Sigmoid colon (tissue), 7 donors: ENCODE data around the gene DCUN1D4. TPM values are rescaled to one million over a fixed set of nuclear protein-coding genes. Genes with fewer than 3 reads are reported as not detected.

Experiments used
- DNase-seq: peaks from one replicate; pipeline ENCODE4 v3.0.0-alpha.2; 2019
- H3K27ac ChIP-seq, 4 donors: fragments of 200-600 bp; sonication (generic); one replicate each; pipeline ENCODE4 v1.5.1; 2016 to 2019; ENCODE audit warnings: mild to moderate bottlenecking in 1 of 4
- H3K27me3 ChIP-seq, 3 donors: fragments of 200-600 bp; sonication (generic); one replicate each; pipeline ENCODE4 v1.5.1; 2019; ENCODE audit warnings: mild to moderate bottlenecking in 1 of 3
- H3K36me3 ChIP-seq, 4 donors: fragments of 200-600 bp; sonication (generic); one replicate each; pipeline ENCODE4 v1.5.1; 2016 to 2019
- H3K4me1 ChIP-seq, 4 donors: fragments of 200-600 bp; sonication (generic); one replicate each; pipeline ENCODE4 v1.5.1; 2017 to 2019
- H3K4me3 ChIP-seq, 4 donors: fragments of 200-600 bp; sonication (generic); one replicate each; pipeline ENCODE4 v1.5.1; 2017 to 2019; ENCODE audit warnings: mild to moderate bottlenecking in 2 of 4, moderate library complexity in 1 of 4
- H3K9me3 ChIP-seq, 4 donors: fragments of 200-600 bp in 3 of 4; sonication (generic) in 3 of 4; one replicate each; pipeline versions ENCODE4 v1.5.1 to v1.6.1; 2013 to 2019
- EP300 ChIP-seq, 4 donors: sonication (generic); formaldehyde crosslinking; IDR thresholded peaks; one replicate each; pipeline ENCODE4 v1.6.1; 2017; ENCODE audit warnings: antibody characterized with exemption in 4 of 4
- POLR2A ChIP-seq, 2 donors: fragments of 450-650 bp; IDR thresholded peaks; one replicate each; pipeline ENCODE4 v1.6.1; 2016; ENCODE audit warnings: antibody characterized with exemption in 2 of 2, mild to moderate bottlenecking in 2 of 2, moderate library complexity in 2 of 2
- POLR2AphosphoS5 ChIP-seq, 4 donors: sonication (generic); formaldehyde crosslinking; IDR thresholded peaks; one replicate each; pipeline ENCODE4 v1.6.1; 2017; ENCODE audit warnings: antibody characterized with exemption in 4 of 4
- WGBS, 2 donors: extraction: QIAGEN DNeasy Blood & Tissue Kit; methylation state at CpG; one replicate each; pipeline ENCODE4 v1.1.7; 2013; 5-methylcytosine and 5-hydroxymethylcytosine counted together
- intact Hi-C: fragments of 100-400 bp; cut with DNase I; formaldehyde crosslinking; loops from one replicate; pipeline ENCODE4 v1.15.1; 2023
- polyA plus RNA-seq, 3 donors: library from polyadenylated mRNA; stranded (reverse); fragments of 200-250 nt; gene quantifications; one replicate each; pipeline ENCODE4 v1.2.3, GENCODE V29; 2013
- total RNA-seq, 4 donors: library from RNA; depleted of rRNA; stranded (reverse); fragments of >200 nt; gene quantifications; one replicate each; pipeline ENCODE4 v1.1.0, GENCODE V29; 2016
- TF ChIP-seq, protein P1 (sequence below), 4 experiments: fragments of 450-650 bp in 3 of 4; fragments of 200-600 bp in 1 of 4; IDR thresholded peaks; one replicate each; pipeline ENCODE4 v1.5.1; 2016 to 2019; ENCODE audit warnings: antibody characterized with exemption in 4 of 4, mild to moderate bottlenecking in 3 of 4, moderate library complexity in 2 of 4
- donor health status: healthy with polysubstance abuse.
- donor health status: Bipolar disorder and iron deficiency.
- donor health status: healthy.

Gene DCUN1D4
- total and polyA plus RNA-seq, 7 donors, result 9.6 to 76.2 (median 48.6) TPM

DNA sequence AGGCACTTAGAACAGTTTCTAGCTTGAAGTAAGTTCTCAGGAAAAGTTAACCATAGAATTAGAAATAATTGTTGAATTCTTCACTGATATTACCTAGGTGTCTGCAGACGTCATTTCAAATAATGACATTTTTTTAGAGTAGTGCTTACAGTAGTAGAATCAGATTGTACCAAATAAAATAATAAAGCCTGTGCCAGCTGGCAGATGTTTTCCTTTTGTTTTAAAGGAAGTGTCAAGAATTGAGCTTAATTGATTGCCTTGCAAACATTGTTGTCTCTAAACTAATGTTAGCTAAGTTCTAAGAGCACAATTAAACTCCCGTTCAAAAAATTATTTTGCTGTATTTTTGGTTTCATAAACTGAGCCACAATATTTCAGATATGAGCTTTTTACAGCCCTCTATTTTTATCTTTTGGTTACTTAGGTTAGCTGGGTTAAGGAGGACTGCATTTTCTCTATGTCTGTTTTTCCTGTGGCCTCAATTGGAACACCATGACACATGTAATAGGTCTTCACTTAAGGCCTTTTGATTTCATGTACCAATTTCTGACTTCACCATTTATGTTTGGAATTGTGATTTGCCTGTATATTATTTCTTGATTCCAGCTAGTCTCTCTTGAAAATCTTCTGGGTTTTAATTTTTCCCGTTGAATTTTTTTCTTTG lies 64.2 kb downstream of the DCUN1D4 start:
- DNase-seq, result no peak
- Histone ChIP-seq H3K27me3 (no peaks in the 10 kb centered on the region), H3K4me1 (peaks cover 0 to 18% (median 14%) of the 10 kb centered on the region in 4 donors), H3K9me3 (no peaks in the 10 kb centered on the region), H3K36me3 (peaks cover 0 to 68% (median 14%) of the 10 kb centered on the region in 4 donors), H3K27ac (no peak overlapping the region), H3K4me3 (no peak overlapping the region)
- intact Hi-C loops, result no loop called here
- WGBS, 2 donors, result 33 to 41% methylated on average over 3 of the region's 3 CpGs
- TF ChIP-seq POLR2AphosphoS5 (IDR thresholded peaks at IDR 0.05), result no peak
- no peak for TF ChIP-seq POLR2A (IDR thresholded peaks at IDR 0.05)
- TF ChIP-seq, protein P1, sequence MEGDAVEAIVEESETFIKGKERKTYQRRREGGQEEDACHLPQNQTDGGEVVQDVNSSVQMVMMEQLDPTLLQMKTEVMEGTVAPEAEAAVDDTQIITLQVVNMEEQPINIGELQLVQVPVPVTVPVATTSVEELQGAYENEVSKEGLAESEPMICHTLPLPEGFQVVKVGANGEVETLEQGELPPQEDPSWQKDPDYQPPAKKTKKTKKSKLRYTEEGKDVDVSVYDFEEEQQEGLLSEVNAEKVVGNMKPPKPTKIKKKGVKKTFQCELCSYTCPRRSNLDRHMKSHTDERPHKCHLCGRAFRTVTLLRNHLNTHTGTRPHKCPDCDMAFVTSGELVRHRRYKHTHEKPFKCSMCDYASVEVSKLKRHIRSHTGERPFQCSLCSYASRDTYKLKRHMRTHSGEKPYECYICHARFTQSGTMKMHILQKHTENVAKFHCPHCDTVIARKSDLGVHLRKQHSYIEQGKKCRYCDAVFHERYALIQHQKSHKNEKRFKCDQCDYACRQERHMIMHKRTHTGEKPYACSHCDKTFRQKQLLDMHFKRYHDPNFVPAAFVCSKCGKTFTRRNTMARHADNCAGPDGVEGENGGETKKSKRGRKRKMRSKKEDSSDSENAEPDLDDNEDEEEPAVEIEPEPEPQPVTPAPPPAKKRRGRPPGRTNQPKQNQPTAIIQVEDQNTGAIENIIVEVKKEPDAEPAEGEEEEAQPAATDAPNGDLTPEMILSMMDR (IDR thresholded peaks at IDR 0.05), result no peak

- TF ChIP-seq, protein P1 (IDR thresholded peaks at IDR 0.05), result no peak
- TF ChIP-seq POLR2A (IDR thresholded peaks at IDR 0.05), result no peak
- no peak for TF ChIP-seq EP300 (IDR thresholded peaks at IDR 0.05)
Observed at GRCh38 chr4:51909236-51909703, 66.3 kb downstream of the DCUN1D4 start.

DNA sequence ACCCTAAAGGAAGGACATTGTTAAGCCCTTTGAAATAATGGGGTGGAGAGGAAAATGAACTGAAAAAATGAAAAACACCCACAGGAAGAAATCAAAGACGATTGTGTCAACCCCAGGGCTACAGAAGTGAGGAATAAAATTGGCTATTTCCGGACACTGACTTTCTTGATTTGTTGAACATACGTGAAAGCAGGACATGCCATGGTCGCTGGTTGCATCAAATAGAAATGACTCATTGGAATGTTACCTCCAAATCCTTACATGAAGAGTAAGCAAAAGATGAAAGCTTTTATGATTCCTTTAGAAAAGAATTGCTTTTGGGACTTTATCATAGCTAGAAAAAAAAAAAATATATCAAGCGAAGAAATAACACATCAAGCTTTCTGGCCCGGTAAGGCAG lies 75.3 kb downstream of the DCUN1D4 start:
- peaks cover 5 to 35% (median 14%) of the 10 kb centered on the region in 4 donors for H3K36me3 ChIP-seq
- no peaks in the 10 kb centered on the region for H3K27me3 ChIP-seq
- H3K4me1 ChIP-seq, result no peaks in the 10 kb centered on the region
- no peaks in the 10 kb centered on the region for H3K9me3 ChIP-seq
- no peak overlapping the region for H3K27ac ChIP-seq
- intact Hi-C loops, result no loop called here
- DNase-seq, result no peak
- H3K4me3 ChIP-seq, result no peak overlapping the region
- WGBS, 2 donors, result 96 to 97% methylated on average over 6 of the region's 6 CpGs
- TF ChIP-seq, protein P1 (IDR thresholded peaks at IDR 0.05), result no peak
- no peak for TF ChIP-seq POLR2AphosphoS5 (IDR thresholded peaks at IDR 0.05)
- TF ChIP-seq POLR2A (IDR thresholded peaks at IDR 0.05), result no peak
- TF ChIP-seq EP300 (IDR thresholded peaks at IDR 0.05), result no peak

More at GRCh38 chr4:51909236-51909703, 66.3 kb downstream of the DCUN1D4 start:
- WGBS, 2 donors, result 16 to 74% methylated on average over 7 of the region's 7 CpGs
- DNase-seq, result no peak
- no peaks in the 10 kb centered on the region for H3K27me3 ChIP-seq
- H3K9me3 ChIP-seq, result no peaks in the 10 kb centered on the region
- intact Hi-C loops, result no loop called here
- no peak overlapping the region for H3K4me3 ChIP-seq
- no peak overlapping the region for H3K27ac ChIP-seq
- peaks cover 0 to 18% (median 14%) of the 10 kb centered on the region in 4 donors for H3K4me1 ChIP-seq
- H3K36me3 ChIP-seq, result peaks cover 11 to 85% (median 21%) of the 10 kb centered on the region in 4 donors

- H3K27me3 ChIP-seq, result no peaks in the 10 kb centered on the region
- H3K9me3 ChIP-seq, result no peaks in the 10 kb centered on the region
- intact Hi-C loops, result no loop called here
- H3K4me1 ChIP-seq, result no peaks in the 10 kb centered on the region
- TF ChIP-seq, protein P1 (IDR thresholded peaks at IDR 0.05), result no peak
- TF ChIP-seq POLR2AphosphoS5 (IDR thresholded peaks at IDR 0.05), result no peak
- TF ChIP-seq POLR2A (IDR thresholded peaks at IDR 0.05), result no peak
- no peak for TF ChIP-seq EP300 (IDR thresholded peaks at IDR 0.05)
- DNase-seq, result no peak
- no peak overlapping the region for H3K27ac ChIP-seq
- H3K36me3 ChIP-seq, result no peaks in the 10 kb centered on the region
- WGBS, 2 donors, result 59 to 86% methylated on average over 2 of the region's 2 CpGs
- no peak overlapping the region for H3K4me3 ChIP-seq
Observed at GRCh38 chr4:51923343-51923742, 80.4 kb downstream of the DCUN1D4 start.

GRCh38 chr4:51925307-51925706 lies 82.4 kb downstream of the DCUN1D4 start:
- intact Hi-C loops, result no loop called here
- TF ChIP-seq EP300 (IDR thresholded peaks at IDR 0.05) (no peak), POLR2A (IDR thresholded peaks at IDR 0.05) (no peak), POLR2AphosphoS5 (IDR thresholded peaks at IDR 0.05) (no peak)
- TF ChIP-seq, protein P1 (IDR thresholded peaks at IDR 0.05), result no peak
- Histone ChIP-seq H3K4me1 (no peaks in the 10 kb centered on the region), H3K27me3 (no peaks in the 10 kb centered on the region), H3K9me3 (no peaks in the 10 kb centered on the region), H3K4me3 (no peak overlapping the region), H3K36me3 (no peaks in the 10 kb centered on the region), H3K27ac (no peak overlapping the region)
- DNase-seq, result no peak
